Measurements from ENCODE around the gene OR8B12. TPM values are rescaled to one million over a fixed set of nuclear protein-coding genes. Genes with fewer than 3 reads are reported as not detected.

The OR8B12 gene
- total RNA-seq, 1 donor = not detected

DNA sequence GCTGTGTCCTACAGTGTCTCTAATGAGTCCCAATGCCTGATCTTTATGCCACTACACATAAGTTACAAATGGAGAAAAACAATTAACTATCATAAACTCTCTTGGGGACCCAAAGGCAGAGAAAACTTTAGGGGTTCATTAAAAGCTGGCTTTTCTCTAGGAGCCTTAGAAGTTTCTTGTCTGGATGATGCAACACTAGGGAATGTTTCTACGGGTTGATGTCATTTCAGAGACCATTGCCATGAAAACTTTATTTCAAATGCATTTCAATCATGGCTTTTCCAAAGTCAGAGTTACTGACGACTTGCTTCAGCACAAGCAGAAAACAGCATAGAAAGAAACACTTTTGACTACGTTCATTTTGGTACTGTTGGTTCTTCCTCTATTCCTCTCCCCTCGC is 8.5 kb upstream of the OR8B12 start:
- DNase-seq (ENCODE audit: low read depth) = no peak

DNA sequence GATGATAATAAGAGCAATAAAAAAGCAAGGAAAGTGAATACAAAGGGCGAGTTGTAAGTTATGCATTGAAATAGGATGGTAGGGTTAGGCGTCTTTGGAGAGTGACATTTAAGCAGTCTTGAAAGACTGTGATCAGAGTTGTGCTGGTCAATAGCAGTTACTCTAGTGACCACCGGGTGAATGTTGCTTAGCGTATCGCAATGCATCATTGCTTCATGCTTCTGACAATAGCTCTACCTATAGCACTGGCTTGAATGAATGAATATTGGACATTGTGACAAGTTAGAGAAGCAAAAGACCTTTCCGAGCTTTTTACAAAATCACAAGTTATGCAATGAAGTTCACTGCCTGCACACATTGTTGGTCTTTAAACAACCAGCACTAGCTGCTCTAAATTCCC is 7.7 kb upstream of the OR8B12 start:
- TF ChIP-seq, protein P1, sequence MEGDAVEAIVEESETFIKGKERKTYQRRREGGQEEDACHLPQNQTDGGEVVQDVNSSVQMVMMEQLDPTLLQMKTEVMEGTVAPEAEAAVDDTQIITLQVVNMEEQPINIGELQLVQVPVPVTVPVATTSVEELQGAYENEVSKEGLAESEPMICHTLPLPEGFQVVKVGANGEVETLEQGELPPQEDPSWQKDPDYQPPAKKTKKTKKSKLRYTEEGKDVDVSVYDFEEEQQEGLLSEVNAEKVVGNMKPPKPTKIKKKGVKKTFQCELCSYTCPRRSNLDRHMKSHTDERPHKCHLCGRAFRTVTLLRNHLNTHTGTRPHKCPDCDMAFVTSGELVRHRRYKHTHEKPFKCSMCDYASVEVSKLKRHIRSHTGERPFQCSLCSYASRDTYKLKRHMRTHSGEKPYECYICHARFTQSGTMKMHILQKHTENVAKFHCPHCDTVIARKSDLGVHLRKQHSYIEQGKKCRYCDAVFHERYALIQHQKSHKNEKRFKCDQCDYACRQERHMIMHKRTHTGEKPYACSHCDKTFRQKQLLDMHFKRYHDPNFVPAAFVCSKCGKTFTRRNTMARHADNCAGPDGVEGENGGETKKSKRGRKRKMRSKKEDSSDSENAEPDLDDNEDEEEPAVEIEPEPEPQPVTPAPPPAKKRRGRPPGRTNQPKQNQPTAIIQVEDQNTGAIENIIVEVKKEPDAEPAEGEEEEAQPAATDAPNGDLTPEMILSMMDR (IDR thresholded peaks at IDR 0.05; ENCODE audit: insufficient read depth, low read depth, low read length) = no peak
- no peak overlapping the region for H3K4me3 ChIP-seq (ENCODE audit: low read depth, low read length)
- DNase-seq (ENCODE audit: low read depth) = no peak

More for the DNA sequence above, 8.5 kb upstream of the OR8B12 start:
- TF ChIP-seq, protein P1 (IDR thresholded peaks at IDR 0.05; ENCODE audit: insufficient read depth, low read depth, low read length) = no peak
- no peak overlapping the region for H3K4me3 ChIP-seq (ENCODE audit: low read depth, low read length)

DNA sequence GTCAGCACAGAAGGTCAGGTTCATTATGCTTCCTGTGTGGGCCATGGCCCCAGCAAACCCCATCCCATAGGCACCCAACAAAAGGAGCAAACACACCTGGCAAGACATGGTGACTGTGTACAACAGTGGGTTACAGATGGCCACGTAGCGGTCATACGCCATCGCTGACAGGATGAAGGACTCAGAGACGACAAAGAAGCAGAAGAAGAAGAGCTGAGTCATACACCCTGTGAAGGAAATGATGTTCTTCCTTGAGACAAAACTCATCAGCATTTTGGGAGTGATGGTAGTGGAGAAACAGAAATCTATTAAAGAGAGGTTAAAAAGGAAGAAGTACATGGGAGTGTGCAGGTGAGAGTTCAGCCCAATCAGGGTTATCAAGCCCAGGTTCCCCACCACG is 309 bp downstream of the OR8B12 start:
- H3K4me3 ChIP-seq (ENCODE audit: low read depth, low read length) = no peak overlapping the region
- DNase-seq (ENCODE audit: low read depth) = no peak
- TF ChIP-seq, protein P1 (IDR thresholded peaks at IDR 0.05; ENCODE audit: insufficient read depth, low read depth, low read length) = no peak

DNA sequence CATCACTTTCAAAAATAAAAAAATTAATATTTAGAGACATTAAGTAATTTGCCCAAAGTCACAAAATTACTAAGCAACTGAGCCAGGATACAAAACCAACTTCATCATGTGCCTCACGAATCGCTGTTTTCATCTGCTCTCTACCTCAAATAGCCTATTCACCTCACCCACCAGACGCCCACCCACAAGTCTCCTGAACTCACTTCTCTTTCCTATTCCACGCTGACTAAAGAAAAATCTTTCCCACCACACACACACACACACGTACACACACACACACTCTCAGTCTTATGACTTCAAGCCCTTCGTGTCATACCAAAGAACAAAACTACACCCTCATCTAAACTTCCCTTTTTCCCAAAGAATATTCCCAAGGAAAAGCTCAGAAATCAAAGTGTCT is 2.2 kb downstream of the OR8B12 start:
- DNase-seq (ENCODE audit: low read depth) = no peak
- H3K4me3 ChIP-seq (ENCODE audit: low read depth, low read length) = no peak overlapping the region
- TF ChIP-seq, protein P1 (IDR thresholded peaks at IDR 0.05; ENCODE audit: insufficient read depth, low read depth, low read length) = no peak

DNA sequence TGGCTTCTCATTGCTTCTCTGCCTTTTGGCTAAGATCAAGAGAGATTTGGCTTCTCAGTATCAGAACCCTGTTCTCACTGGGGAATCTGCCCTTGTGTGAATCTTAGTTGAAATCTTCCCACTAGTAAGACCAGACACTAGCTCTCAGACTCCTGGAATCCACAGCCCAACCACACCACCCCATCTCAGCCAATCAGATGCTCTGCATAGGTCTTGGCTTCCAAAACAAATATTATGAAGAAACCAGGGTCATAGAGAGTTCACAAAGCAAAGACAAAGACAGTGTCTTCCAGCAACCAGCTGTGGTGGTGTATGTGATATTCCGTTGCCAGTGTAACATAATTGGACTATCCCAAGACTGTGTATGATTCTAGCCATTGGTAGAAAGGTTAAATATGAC is 5.4 kb downstream of the OR8B12 start:
- H3K4me3 ChIP-seq (ENCODE audit: low read depth, low read length) = no peak overlapping the region
- DNase-seq (ENCODE audit: low read depth) = peak; percentile 76
- TF ChIP-seq, protein P1 (IDR thresholded peaks at IDR 0.05; ENCODE audit: insufficient read depth, low read depth, low read length) = no peak

DNA sequence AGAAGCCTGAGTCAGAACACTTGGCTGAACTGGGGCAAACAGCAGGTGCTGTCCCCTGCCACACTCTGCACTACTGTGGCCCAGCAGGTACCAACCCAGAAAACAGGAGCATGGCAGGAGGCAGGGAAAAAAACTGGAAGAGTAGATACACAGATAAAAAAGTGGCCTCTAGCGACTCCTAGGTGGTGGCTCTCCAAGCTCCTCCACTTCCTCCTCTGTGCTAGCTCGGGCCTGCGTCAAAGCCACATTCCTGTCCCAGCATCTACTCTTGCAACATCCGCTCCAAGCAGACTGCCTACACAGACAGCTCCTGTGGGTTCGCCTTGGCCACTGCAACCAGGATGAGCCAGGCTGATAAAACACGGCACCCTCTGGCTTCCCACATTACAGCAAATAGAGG is 6.9 kb downstream of the OR8B12 start:
- DNase-seq (ENCODE audit: low read depth) = peak; percentile 81
- no peak overlapping the region for H3K4me3 ChIP-seq (ENCODE audit: low read depth, low read length)
- TF ChIP-seq, protein P1 (IDR thresholded peaks at IDR 0.05; ENCODE audit: insufficient read depth, low read depth, low read length) = peak; percentile 19

DNA sequence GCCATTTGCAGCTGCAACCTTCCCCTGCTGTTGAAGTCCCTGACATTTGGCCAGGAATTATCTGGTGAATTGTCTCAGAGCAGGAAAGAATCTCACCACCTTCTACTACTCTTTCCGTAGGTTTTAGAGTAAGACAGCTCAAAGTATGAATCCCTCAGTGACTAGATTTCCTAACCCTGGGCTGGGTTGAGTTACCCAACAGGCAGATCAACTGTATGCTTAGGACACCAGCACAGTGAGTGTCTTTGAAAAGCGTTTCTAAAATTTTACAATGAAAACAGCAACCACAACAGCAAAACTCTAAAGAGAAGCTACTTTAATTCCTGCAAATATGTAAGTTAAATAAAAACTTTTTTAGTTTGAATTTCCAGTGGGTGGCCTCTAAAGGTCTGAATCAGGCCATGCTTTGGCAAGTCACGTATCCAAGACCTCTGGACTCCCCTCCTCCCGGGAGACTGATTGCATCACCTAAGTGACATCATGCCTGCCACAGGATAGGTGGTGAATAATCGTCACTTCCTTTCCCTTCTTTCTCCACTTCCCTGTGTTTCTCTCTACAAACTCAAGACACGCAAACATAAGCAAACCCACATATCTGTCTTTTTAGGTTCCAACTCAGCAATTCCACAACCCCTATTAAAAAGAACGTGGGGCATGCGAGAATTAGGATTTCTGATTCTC is 7.8 kb downstream of the OR8B12 start:
- H3K4me3 ChIP-seq (ENCODE audit: low read depth, low read length) = no peak overlapping the region
- peak; percentile 13 for DNase-seq (ENCODE audit: low read depth)
- TF ChIP-seq, protein P1 (IDR thresholded peaks at IDR 0.05; ENCODE audit: insufficient read depth, low read depth, low read length) = no peak
